Pancreas (tissue), 10 donors: ENCODE measurements around the gene C1orf74. TPM values are rescaled to one million over a fixed set of nuclear protein-coding genes. Genes with fewer than 3 reads are reported as not detected.
A peak's percentile ranks its signal among the peaks of the same experiment; 100 is the strongest.

ENCODE experiments used
- ATAC-seq, 4 donors: fragments of 200-7000 bp; cut with Tn5 transposase; one replicate each; pipeline versions ENCODE4 v1.8.0 to v1.9.1; 2020; ENCODE audit warnings: mild to moderate bottlenecking in 4 of 4, moderate library complexity in 4 of 4
- DNase-seq, 6 donors: peaks; one replicate each; pipeline ENCODE4 v3.0.0-alpha.2; 2020
- FAIRE-seq: peaks from 2 replicates; lab custom pipeline; 2012; peaks lifted over from hg19 to GRCh38; lab: Jason Lieb, UNC
- H3K27ac ChIP-seq, 4 donors: fragments of 200-600 bp; sonication (generic); 1 replicate in 3 of 4; 2 replicates in 1 of 4; pipeline versions ENCODE4 v1.5.0 to v1.8.0; 2020
- H3K27me3 ChIP-seq, 4 donors: fragments of 200-600 bp; one replicate each; pipeline ENCODE4 v1.8.0; 2021
- H3K36me3 ChIP-seq, 3 donors: fragments of 200-600 bp; sonication (generic) in 1 of 3; one replicate each; pipeline versions ENCODE4 v1.5.0 to v1.8.0; 2020 to 2021
- H3K4me1 ChIP-seq, 3 donors: fragments of 200-600 bp; one replicate each; pipeline ENCODE4 v1.8.0; 2021
- H3K4me3 ChIP-seq, 4 donors: fragments of 200-600 bp; sonication (generic) in 2 of 4; one replicate each; pipeline versions ENCODE4 v1.5.0 to v1.8.0; 2020 to 2021
- H3K9me3 ChIP-seq, 4 donors: fragments of 200-600 bp; one replicate each; pipeline ENCODE4 v1.8.0; 2021
- CTCF ChIP-seq, 4 donors: fragments of 200-600 bp; sonication (generic) in 3 of 4; IDR thresholded peaks; one replicate each; pipeline versions ENCODE4 v1.5.0 to v1.8.0; 2021; ENCODE audit warnings: antibody characterized with exemption in 4 of 4
- WGBS, 2 donors: extraction: QIAGEN DNeasy Blood & Tissue Kit; methylation state at CpG; one replicate each; pipeline ENCODE4 v1.1.7; 2013; 5-methylcytosine and 5-hydroxymethylcytosine counted together
- intact Hi-C, 3 donors: fragments of 100-400 bp; cut with DNase I; formaldehyde crosslinking; loops; one replicate each; pipeline versions ENCODE4 v1.11.1 to v1.14.2; 2022
- polyA plus RNA-seq, 2 donors: library from polyadenylated mRNA; stranded (reverse); fragments of 200-250 nt; gene quantifications; one replicate each; pipeline ENCODE4 v1.2.3, GENCODE V29; 2013
- total RNA-seq, 6 donors: library from RNA; stranded (reverse); fragmentation: NEBNext Ultra II Directional in 4 of 6; extraction: Animal tissue kit (Norgen Biotek cat#: 25700) in 4 of 6; gene quantifications; one replicate each; pipeline versions ENCODE4 v1.2.1 to v1.2.4, GENCODE V29; 2021 to 2023
- donor health status: healthy with polysubstance abuse.
- donor health status: DM: no; HTN: no; CAD: no; lungs with moderate emphysema.
- donor health status: DM: no; HTN: no; CAD: no.
- donor health status: control.
- donor health status: control.
- donor health status: Bipolar disorder and iron deficiency.
- donor health status: DM: yes; HTN: yes; CAD: no.
- donor health status: DM: no; HTN: no; CAD: no.
- donor health status: DM: no; HTN: no; CAD: no.
- donor health status: DM: yes; HTN: yes; CAD: no.

The C1orf74 gene
- total and polyA plus RNA-seq, 8 donors, result 0.39 to 1.2 (median 0.82) TPM

GRCh38 chr1:209815490-209815889 is 31.1 kb upstream of the C1orf74 start:
- TF ChIP-seq CTCF (IDR thresholded peaks at IDR 0.05), result no peak
- Histone ChIP-seq H3K4me1 (no peaks in the 10 kb centered on the region), H3K27me3 (no peaks in the 10 kb centered on the region), H3K36me3 (no peaks in the 10 kb centered on the region), H3K9me3 (no peaks in the 10 kb centered on the region), H3K27ac (peak overlapping the region in 2 of 4 donors; percentile 9 to 33), H3K4me3 (no peak overlapping the region)
- ATAC-seq (peak in 1 of 4 donors; percentile 39), DNase-seq (no peak), FAIRE-seq (no peak)
- 65 to 66% methylated on average over 3 of the region's 3 CpGs for WGBS, 2 donors
- intact Hi-C loops, result no loop called here

- Histone ChIP-seq H3K27me3 (no peaks in the 10 kb centered on the region), H3K9me3 (no peaks in the 10 kb centered on the region), H3K4me1 (no peaks in the 10 kb centered on the region), H3K27ac (no peak overlapping the region), H3K36me3 (no peaks in the 10 kb centered on the region), H3K4me3 (no peak overlapping the region)
- FAIRE-seq (no peak), DNase-seq (no peak), ATAC-seq (no peak)
- 81 to 83% methylated on average over 4 of the region's 4 CpGs for WGBS, 2 donors
- intact Hi-C loops, result no loop called here
- TF ChIP-seq CTCF (IDR thresholded peaks at IDR 0.05), result no peak
These were observed 29.5 kb upstream of the C1orf74 start for GRCh38 chr1:209813902-209814301.

GRCh38 chr1:209810783-209811182 is 26.4 kb upstream of the C1orf74 start:
- no peaks in the 10 kb centered on the region for H3K36me3 ChIP-seq
- no peak overlapping the region for H3K4me3 ChIP-seq
- H3K27ac ChIP-seq, result no peak overlapping the region
- H3K9me3 ChIP-seq, result no peaks in the 10 kb centered on the region
- ATAC-seq (no peak), FAIRE-seq (no peak), DNase-seq (no peak)
- H3K27me3 ChIP-seq, result no peaks in the 10 kb centered on the region
- 65 to 81% methylated on average over 5 of the region's 5 CpGs for WGBS, 2 donors
- intact Hi-C loops, result no loop called here
- peaks cover 0 to 6% (median 0%) of the 10 kb centered on the region in 3 donors for H3K4me1 ChIP-seq
- TF ChIP-seq CTCF (IDR thresholded peaks at IDR 0.05), result no peak

DNA sequence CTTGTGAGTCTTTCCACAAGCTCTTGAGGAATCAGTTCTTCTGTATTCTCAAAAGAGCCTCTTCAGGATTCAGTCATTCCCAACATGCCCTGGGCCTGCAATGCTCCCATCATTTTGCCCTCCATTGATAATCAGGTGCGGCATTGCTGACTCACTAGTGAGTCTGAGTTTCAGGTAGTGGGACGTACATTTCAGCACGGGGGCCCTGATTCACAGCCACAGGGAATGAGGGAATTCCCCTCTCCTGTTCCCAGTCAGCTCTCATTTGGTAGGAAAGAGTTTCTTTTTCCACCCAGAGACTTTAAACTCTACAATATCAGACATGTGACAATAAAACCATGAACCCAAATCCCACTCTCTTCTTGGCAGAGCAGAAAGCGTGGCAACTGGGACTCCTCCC is 25.3 kb upstream of the C1orf74 start:
- no peak for ATAC-seq
- no peak for TF ChIP-seq CTCF (IDR thresholded peaks at IDR 0.05)

GRCh38 chr1:209808059-209808581 is 23.8 kb upstream of the C1orf74 start:
- Histone ChIP-seq H3K4me3 (no peak overlapping the region), H3K27me3 (no peaks in the 10 kb centered on the region), H3K36me3 (no peaks in the 10 kb centered on the region), H3K4me1 (peaks cover 6 to 17% (median 14%) of the 10 kb centered on the region in 3 donors), H3K9me3 (no peaks in the 10 kb centered on the region), H3K27ac (no peak overlapping the region)
- no peak for TF ChIP-seq CTCF (IDR thresholded peaks at IDR 0.05)
- intact Hi-C loops, result no loop called here
- no peak for ATAC-seq
- DNase-seq, result no peak
- FAIRE-seq, result no peak

More for the DNA sequence above, 25.3 kb upstream of the C1orf74 start:
- H3K9me3 ChIP-seq, result no peaks in the 10 kb centered on the region
- H3K36me3 ChIP-seq, result no peaks in the 10 kb centered on the region
- no peak overlapping the region for H3K27ac ChIP-seq
- no peak for DNase-seq
- H3K4me3 ChIP-seq, result no peak overlapping the region
- no peaks in the 10 kb centered on the region for H3K27me3 ChIP-seq
- H3K4me1 ChIP-seq, result peaks cover 0 to 7% (median 3%) of the 10 kb centered on the region in 3 donors
- FAIRE-seq, result no peak
- WGBS, 2 donors, result 77 to 83% methylated on average over 4 of the region's 4 CpGs
- intact Hi-C loops, result no loop called here
